Loucy (cell line): Measurements from ENCODE around the gene MACC1.

ENCODE experiments used
- CTCF ChIP-seq: fragments of 200-600 bp; sonication (generic); conservative IDR thresholded peaks from 2 replicates; pipeline ENCODE4 v1.5.1; 2014; ENCODE audit warnings: mild to moderate bottlenecking, antibody characterized with exemption, low read length
- EZH2phosphoT487 ChIP-seq: fragments of 200-600 bp; IDR thresholded peaks from 2 replicates; pipeline ENCODE4 v1.6.1; 2018; ENCODE audit warnings: antibody characterized with exemption, mild to moderate bottlenecking, moderate library complexity, borderline replicate concordance

DNA sequence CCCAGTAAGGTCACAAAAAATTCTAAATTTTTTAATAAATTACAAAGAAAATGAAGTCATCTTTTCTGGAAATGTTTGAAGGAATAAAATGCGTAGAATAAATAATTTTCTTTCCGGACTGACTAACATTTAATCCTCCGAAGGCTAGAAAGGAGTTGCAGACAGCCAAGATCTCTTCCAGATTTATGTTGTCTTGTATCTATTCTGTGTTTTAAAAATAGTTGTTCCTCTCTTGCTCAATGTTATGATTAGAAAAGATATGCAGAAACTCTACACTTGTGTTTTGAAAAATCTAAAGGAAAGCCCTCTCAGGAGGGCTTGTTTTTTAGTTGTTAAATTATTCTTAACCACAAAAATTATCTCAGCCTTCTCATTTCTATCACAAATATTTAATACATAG, 70.7 kb downstream of the MACC1 start:
- TF ChIP-seq CTCF (no peak), EZH2phosphoT487 (no peak)
